Adipocyte (in vitro differentiated cells): ENCODE results near the gene FCHO2.
"Not testable (repeated sequence)": the region's sequence is repeated elsewhere in the genome, so short reads cannot be mapped to it uniquely, and the experiment has no call there.

Source experiments
- DNase-seq: peaks from one replicate; pipeline ENCODE4 v3.0.0-alpha.2; 2015; ENCODE audit warnings: low read depth
- H3K27me3 ChIP-seq: replicated peaks from 2 replicates; pipeline ENCODE4 v1.7.0; 2013; ENCODE audit warnings: mild to moderate bottlenecking, low read length, moderate library complexity; ENCODE audit not compliant: control insufficient read depth, insufficient read depth
- H3K36me3 ChIP-seq: 2 replicates; pipeline ENCODE4 v1.7.0; 2013; ENCODE audit warnings: low read length, mild to moderate bottlenecking, moderate library complexity; ENCODE audit not compliant: control insufficient read depth, insufficient read depth, severe bottlenecking
- H3K4me1 ChIP-seq: 2 replicates; pipeline ENCODE4 v1.7.0; 2013; ENCODE audit warnings: mild to moderate bottlenecking, low read length, moderate library complexity; ENCODE audit not compliant: control insufficient read depth, insufficient read depth
- H3K4me3 ChIP-seq: 2 replicates; pipeline ENCODE4 v1.7.0; 2013; ENCODE audit warnings: mild to moderate bottlenecking, low read length, moderate library complexity
- H3K9ac ChIP-seq: 2 replicates; pipeline ENCODE4 v1.7.0; 2013; ENCODE audit warnings: mild to moderate bottlenecking, low read length, moderate library complexity
- H3K9me3 ChIP-seq: 2 replicates; pipeline ENCODE4 v1.7.0; 2013; ENCODE audit warnings: mild to moderate bottlenecking, low read length, moderate library complexity; ENCODE audit not compliant: control insufficient read depth

Gene FCHO2, protein sequence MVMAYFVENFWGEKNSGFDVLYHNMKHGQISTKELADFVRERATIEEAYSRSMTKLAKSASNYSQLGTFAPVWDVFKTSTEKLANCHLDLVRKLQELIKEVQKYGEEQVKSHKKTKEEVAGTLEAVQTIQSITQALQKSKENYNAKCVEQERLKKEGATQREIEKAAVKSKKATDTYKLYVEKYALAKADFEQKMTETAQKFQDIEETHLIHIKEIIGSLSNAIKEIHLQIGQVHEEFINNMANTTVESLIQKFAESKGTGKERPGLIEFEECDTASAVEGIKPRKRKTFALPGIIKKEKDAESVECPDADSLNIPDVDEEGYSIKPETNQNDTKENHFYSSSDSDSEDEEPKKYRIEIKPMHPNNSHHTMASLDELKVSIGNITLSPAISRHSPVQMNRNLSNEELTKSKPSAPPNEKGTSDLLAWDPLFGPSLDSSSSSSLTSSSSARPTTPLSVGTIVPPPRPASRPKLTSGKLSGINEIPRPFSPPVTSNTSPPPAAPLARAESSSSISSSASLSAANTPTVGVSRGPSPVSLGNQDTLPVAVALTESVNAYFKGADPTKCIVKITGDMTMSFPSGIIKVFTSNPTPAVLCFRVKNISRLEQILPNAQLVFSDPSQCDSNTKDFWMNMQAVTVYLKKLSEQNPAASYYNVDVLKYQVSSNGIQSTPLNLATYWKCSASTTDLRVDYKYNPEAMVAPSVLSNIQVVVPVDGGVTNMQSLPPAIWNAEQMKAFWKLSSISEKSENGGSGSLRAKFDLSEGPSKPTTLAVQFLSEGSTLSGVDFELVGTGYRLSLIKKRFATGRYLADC

DNA sequence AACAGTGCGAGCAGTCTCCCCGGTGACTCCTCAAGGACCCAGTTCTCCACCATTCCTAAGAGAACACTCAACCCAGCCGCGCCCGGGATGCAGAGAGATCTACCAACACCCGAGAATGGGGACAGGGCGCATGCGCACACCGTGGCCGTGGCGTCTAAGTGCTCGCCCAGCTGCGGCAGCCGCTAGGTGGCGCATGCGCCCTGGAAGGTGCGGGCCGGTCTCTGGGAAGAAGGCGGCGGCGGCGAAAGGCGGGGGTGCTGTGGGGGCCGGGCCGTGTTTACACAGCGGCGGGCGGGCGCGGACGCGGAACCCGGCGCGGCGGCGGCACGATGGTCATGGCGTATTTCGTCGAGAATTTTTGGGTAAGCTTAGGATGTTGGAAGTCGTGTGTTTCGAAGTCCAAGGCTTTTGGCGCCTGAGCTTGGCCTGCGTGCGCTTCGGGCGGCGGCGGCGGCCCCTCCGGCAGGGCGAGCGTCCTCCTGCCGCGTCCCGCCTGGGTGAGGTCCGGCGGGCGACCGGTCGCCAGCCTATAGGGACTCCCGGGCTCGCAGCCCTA, at the start of gene FCHO2:
TSS of gene FCHO2 (plus strand) at position 274 of the 556 bp plus-strand sequence. CDS start at position 330, 56 bp downstream.
- H3K9me3 ChIP-seq, result no peaks in the 10 kb centered on the region
- no peaks in the 10 kb centered on the region for H3K36me3 ChIP-seq
- H3K4me3 ChIP-seq, result peak within 1 kb of the TSS; percentile 94
- peak; percentile 99 for DNase-seq
- H3K4me1 ChIP-seq, result peaks cover 30% of the 10 kb centered on the region
- no peaks in the 10 kb centered on the region for H3K27me3 ChIP-seq
- H3K9ac ChIP-seq, result peak within 1 kb of the TSS; percentile 90

DNA sequence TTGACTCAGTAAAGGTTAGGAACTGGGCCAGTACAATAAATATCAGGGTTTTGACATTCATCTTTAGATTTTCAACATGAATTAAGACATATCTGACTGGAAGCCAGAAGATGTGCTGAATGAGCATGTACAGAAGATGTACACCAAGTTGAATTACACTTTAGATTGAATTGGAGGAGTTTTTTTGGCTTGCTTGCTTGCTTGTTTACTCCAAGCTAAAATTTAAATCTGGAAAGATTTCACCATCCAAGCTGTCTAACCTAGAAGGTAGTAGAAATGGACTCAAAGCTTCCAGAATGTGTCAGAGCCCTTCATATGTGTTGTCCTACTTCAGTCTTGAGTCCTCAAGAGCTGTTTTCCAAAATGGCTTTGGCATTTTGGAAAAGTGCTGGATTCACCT, 49.0 kb upstream of the FCHO2 start:
- Histone ChIP-seq H3K4me1 (peaks cover 3% of the 10 kb centered on the region), H3K9me3 (no peaks in the 10 kb centered on the region), H3K36me3 (peaks cover 98% of the 10 kb centered on the region), H3K4me3 (no peak overlapping the region), H3K27me3 (no peaks in the 10 kb centered on the region), H3K9ac (no peak overlapping the region)
- no peak for DNase-seq

GRCh38 chr5:72908664-72909063, 47.2 kb upstream of the FCHO2 start:
- no peaks in the 10 kb centered on the region for H3K9me3 ChIP-seq
- DNase-seq, result peak; percentile 29
- peaks cover 3% of the 10 kb centered on the region for H3K4me1 ChIP-seq
- no peak overlapping the region for H3K4me3 ChIP-seq
- H3K9ac ChIP-seq, result no peak overlapping the region
- peaks cover 97% of the 10 kb centered on the region for H3K36me3 ChIP-seq
- H3K27me3 ChIP-seq, result no peaks in the 10 kb centered on the region

DNA sequence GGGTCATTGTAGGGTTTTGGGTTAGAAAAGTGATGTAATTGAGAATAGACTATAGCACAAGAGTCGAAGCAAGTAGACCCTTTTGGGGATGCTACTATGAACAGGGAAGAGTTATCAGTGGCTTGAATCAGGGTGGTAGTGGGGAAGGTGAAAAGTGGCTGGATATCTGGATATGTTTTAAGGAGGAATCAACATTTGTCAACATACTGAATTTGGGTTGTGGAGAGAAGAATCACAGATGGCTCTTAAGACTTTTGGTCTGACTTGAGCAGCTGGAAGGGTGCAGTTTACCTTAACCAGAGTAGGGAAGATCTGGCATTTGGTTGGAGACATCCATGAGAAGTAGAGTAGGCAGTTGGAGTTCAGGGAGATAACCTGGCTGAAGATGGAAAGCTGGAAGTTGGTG, 38.5 kb upstream of the FCHO2 start:
- H3K36me3 ChIP-seq, result peaks cover 39% of the 10 kb centered on the region
- no peak for DNase-seq
- H3K9me3 ChIP-seq, result no peaks in the 10 kb centered on the region
- H3K9ac ChIP-seq, result no peak overlapping the region
- no peaks in the 10 kb centered on the region for H3K27me3 ChIP-seq
- H3K4me1 ChIP-seq, result peaks cover 3% of the 10 kb centered on the region
- no peak overlapping the region for H3K4me3 ChIP-seq

GRCh38 chr5:72920690-72921502, 34.9 kb upstream of the FCHO2 start:
- no peaks in the 10 kb centered on the region for H3K9me3 ChIP-seq
- H3K4me3 ChIP-seq, result no peak overlapping the region
- peaks cover 5% of the 10 kb centered on the region for H3K36me3 ChIP-seq
- no peaks in the 10 kb centered on the region for H3K27me3 ChIP-seq
- peaks cover 3% of the 10 kb centered on the region for H3K4me1 ChIP-seq
- peak; percentile 56 for DNase-seq
- no peak overlapping the region for H3K9ac ChIP-seq

DNA sequence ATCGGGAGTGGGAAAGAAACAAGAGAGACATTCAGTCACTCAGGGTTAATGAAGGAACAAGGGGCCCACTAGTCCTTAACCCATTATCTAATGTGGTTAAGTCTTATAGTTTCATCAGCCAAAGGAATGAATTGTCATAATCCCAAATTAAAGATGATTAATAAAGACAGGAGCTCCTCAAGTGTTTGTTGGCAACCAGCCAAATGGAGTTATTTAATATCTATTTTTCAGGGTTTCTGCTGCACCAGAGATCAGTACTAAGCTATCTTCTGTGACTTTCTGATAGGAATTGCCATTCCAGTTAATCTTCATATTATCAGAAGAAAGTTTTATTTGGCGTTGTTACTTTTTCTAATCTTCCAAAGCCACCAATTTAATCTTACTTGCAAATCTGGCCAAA, 34.0 kb upstream of the FCHO2 start:
- Histone ChIP-seq H3K4me3 (no peak overlapping the region), H3K9me3 (no peaks in the 10 kb centered on the region), H3K9ac (no peak overlapping the region), H3K4me1 (peaks cover 3% of the 10 kb centered on the region), H3K36me3 (no peaks in the 10 kb centered on the region), H3K27me3 (no peaks in the 10 kb centered on the region)
- no peak for DNase-seq

DNA sequence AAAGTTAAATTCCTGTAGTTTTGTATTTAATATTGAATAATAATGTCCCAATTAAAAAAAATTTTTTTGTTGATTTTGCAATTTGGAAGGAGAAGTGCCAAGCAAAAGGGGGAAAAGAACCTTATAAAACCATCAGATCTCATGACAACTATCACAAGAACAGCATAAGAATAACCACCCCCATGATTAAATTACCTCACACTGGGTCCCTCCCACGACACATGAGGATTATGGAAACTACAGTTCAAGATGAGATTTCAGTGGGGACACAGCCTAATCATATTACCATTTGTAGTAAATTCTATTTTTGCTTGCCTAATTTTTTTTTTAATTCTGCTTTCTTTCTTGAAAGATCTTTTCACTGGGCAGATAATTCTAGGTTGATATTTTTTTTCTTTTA, 33.4 kb upstream of the FCHO2 start:
- Histone ChIP-seq H3K9ac (no peak overlapping the region), H3K9me3 (no peaks in the 10 kb centered on the region), H3K4me1 (peaks cover 3% of the 10 kb centered on the region), H3K36me3 (no peaks in the 10 kb centered on the region), H3K4me3 (no peak overlapping the region), H3K27me3 (no peaks in the 10 kb centered on the region)
- DNase-seq, result no peak

GRCh38 chr5:72925336-72926010, 30.4 kb upstream of the FCHO2 start:
- H3K4me3 ChIP-seq, result no peak overlapping the region
- H3K36me3 ChIP-seq, result no peaks in the 10 kb centered on the region
- no peaks in the 10 kb centered on the region for H3K9me3 ChIP-seq
- H3K4me1 ChIP-seq, result peaks cover 3% of the 10 kb centered on the region
- no peak for DNase-seq
- H3K27me3 ChIP-seq, result no peaks in the 10 kb centered on the region
- no peak overlapping the region for H3K9ac ChIP-seq

DNA sequence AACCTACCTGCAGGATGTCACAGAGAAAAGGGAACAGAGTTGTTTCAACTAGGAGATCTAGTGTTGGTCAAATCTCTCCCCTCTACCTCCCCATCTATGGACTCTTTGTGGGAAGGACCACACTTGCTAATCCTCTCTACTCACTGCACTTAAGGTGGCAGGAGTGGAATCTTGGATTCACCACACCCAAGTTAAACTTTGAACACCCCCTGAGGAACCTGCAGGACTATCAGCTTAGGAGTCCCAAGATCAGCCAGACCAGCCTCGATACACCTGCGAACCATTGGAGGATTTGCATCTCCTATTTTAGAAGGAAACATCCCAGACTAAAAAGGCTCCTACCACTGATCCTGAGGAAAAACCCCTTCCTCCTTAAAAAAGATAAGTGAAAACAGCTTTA, 23.2 kb upstream of the FCHO2 start:
- H3K9ac ChIP-seq, H3K4me1 ChIP-seq, DNase-seq, H3K27me3 ChIP-seq, H3K9me3 ChIP-seq, H3K4me3 ChIP-seq, H3K36me3 ChIP-seq: not testable (repeated sequence)

- H3K36me3 ChIP-seq, H3K27me3 ChIP-seq, H3K9ac ChIP-seq, H3K9me3 ChIP-seq, H3K4me3 ChIP-seq, H3K4me1 ChIP-seq, DNase-seq: not testable (repeated sequence)
Measured at GRCh38 chr5:72934953-72935725, 20.7 kb upstream of the FCHO2 start.
